Stomach (tissue), 9 donors: ENCODE measurements around the gene NAT9. TPM values are rescaled to one million over a fixed set of nuclear protein-coding genes. Genes with fewer than 3 reads are reported as not detected.

Experiments
- DNase-seq, 2 donors: peaks; one replicate each; pipeline versions ENCODE4 v3.0.0 to v3.0.0-alpha.2; 2013 to 2019
- H3K27ac ChIP-seq, 5 donors: fragments of 200-600 bp in 4 of 5; sonication (generic) in 4 of 5; one replicate each; pipeline ENCODE4 v1.5.1; 2013 to 2019; ENCODE audit warnings: mild to moderate bottlenecking in 1 of 5, moderate library complexity in 1 of 5
- H3K27me3 ChIP-seq, 3 donors: fragments of 200-600 bp; sonication (generic); one replicate each; pipeline ENCODE4 v1.5.1; 2017 to 2019; ENCODE audit warnings: mixed run types in 1 of 3
- H3K36me3 ChIP-seq, 4 donors: fragments of 200-600 bp; sonication (generic); 1 replicate in 3 of 4; 2 replicates in 1 of 4; pipeline ENCODE4 v1.5.1; 2016 to 2019
- H3K4me1 ChIP-seq, 4 donors: fragments of 200-600 bp; sonication (generic); one replicate each; pipeline ENCODE4 v1.5.1; 2016 to 2019
- H3K4me3 ChIP-seq, 4 donors: fragments of 200-600 bp; sonication (generic) in 3 of 4; one replicate each; pipeline ENCODE4 v1.5.1; 2016 to 2019; ENCODE audit warnings: mild to moderate bottlenecking in 1 of 4
- H3K9me3 ChIP-seq, 4 donors: fragments of 200-600 bp; sonication (generic); one replicate each; pipeline ENCODE4 v1.5.1; 2016 to 2019
- EP300 ChIP-seq: sonication (generic); formaldehyde crosslinking; IDR thresholded peaks from one replicate; pipeline ENCODE4 v1.6.1; 2017; ENCODE audit warnings: antibody characterized with exemption
- POLR2A ChIP-seq, 4 donors: fragments of 450-650 bp; IDR thresholded peaks; one replicate each; pipeline ENCODE4 v1.6.1; 2016; ENCODE audit warnings: antibody characterized with exemption in 4 of 4, control low read depth in 2 of 4, mild to moderate bottlenecking in 1 of 4, moderate library complexity in 1 of 4
- POLR2AphosphoS5 ChIP-seq, 3 donors: sonication (generic); formaldehyde crosslinking; IDR thresholded peaks; one replicate each; pipeline ENCODE4 v1.6.1; 2016; ENCODE audit warnings: antibody characterized with exemption in 3 of 3
- WGBS, 5 donors: extraction: QIAGEN DNeasy Blood & Tissue Kit in 3 of 5; methylation state at CpG; one replicate each; pipeline versions ENCODE4 v1.1.5 to v1.1.7; 2013 to 2018; 5-methylcytosine and 5-hydroxymethylcytosine counted together
- intact Hi-C: fragments of 100-400 bp; cut with DNase I; formaldehyde crosslinking; loops from one replicate; pipeline ENCODE4 v1.15.1; 2023; ENCODE audit warnings: low total_unique reads
- polyA plus RNA-seq, 3 donors: library from polyadenylated mRNA; stranded (reverse); fragments of 200-250 nt; gene quantifications; one replicate each; pipeline ENCODE4 v1.2.3, GENCODE V29; 2013
- total RNA-seq, 5 donors: library from RNA; depleted of rRNA; stranded (reverse); fragments of >200 nt; gene quantifications; one replicate each; pipeline versions ENCODE4 v1.1.0 to v1.2.3, GENCODE V29; 2014 to 2016
- TF ChIP-seq, protein P1 (sequence below), 7 experiments: fragments of 450-650 bp in 4 of 7; fragments of 200-600 bp in 3 of 7; sonication (generic) in 3 of 7; IDR thresholded peaks; one replicate each; pipeline ENCODE4 v1.5.1; 2016 to 2019; ENCODE audit warnings: antibody characterized with exemption in 7 of 7, control low read depth in 2 of 7, mild to moderate bottlenecking in 1 of 7
- donor health status: healthy with polysubstance abuse.
- donor health status: Bipolar disorder and iron deficiency.
- donor health status: healthy.

The NAT9 gene
- total and polyA plus RNA-seq, 8 donors, result 14.5 to 33.5 (median 21.9) TPM

DNA sequence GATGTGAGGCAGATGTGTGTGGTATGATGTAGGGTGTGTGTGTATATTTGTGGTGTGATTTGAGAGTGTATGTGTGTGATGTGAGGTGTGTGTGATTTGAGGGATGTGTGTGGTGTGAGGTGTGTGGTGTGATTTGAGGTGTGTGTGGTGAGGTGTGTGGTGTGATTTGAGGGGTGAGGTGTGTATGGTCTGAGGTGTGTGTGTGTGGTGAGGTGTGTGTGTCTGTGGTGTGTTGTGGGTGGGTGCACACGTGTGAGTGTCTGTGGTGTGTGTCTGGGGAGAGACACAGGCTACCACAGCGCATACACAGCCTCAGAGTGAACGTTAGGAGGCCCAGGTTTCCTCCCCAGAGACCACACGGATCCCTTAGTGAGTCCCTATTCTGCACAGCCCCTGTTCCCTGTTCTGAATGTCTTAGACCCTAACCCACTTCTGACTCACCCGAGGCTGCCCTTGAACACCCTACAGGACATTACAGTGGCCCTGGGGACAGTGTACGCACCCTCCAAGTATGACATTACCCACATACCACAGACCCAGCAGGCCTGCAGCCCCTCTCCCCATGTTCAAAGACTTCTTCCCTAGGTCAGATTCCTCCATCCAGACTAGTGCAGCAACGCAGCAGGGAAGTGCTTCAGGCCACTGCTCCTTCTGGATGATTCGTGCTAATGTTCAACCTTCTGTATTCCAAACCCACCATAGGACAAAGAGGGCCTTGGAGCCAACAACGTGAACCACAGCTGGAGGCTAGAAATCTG lies 42.6 kb downstream of the NAT9 start:
- Histone ChIP-seq H3K4me3 (no peak overlapping the region), H3K4me1 (peaks cover 24 to 42% (median 28%) of the 10 kb centered on the region in 4 donors), H3K36me3 (no peaks in the 10 kb centered on the region), H3K27me3 (peaks cover 7 to 57% (median 21%) of the 10 kb centered on the region in 3 donors), H3K9me3 (no peaks in the 10 kb centered on the region), H3K27ac (no peak overlapping the region)
- intact Hi-C loops, result loop anchor here (10.0 kb wide), 1 partner anchor 79 kb away; no protein-coding TSS in a partner anchor
- no peak for DNase-seq
- 60 to 71% (median 69%) methylated on average over 9 of the region's 9 CpGs for WGBS, 5 donors
- TF ChIP-seq POLR2AphosphoS5 (IDR thresholded peaks at IDR 0.05) (no peak), EP300 (no peak), POLR2A (IDR thresholded peaks at IDR 0.05) (no peak)
- TF ChIP-seq, protein P1, sequence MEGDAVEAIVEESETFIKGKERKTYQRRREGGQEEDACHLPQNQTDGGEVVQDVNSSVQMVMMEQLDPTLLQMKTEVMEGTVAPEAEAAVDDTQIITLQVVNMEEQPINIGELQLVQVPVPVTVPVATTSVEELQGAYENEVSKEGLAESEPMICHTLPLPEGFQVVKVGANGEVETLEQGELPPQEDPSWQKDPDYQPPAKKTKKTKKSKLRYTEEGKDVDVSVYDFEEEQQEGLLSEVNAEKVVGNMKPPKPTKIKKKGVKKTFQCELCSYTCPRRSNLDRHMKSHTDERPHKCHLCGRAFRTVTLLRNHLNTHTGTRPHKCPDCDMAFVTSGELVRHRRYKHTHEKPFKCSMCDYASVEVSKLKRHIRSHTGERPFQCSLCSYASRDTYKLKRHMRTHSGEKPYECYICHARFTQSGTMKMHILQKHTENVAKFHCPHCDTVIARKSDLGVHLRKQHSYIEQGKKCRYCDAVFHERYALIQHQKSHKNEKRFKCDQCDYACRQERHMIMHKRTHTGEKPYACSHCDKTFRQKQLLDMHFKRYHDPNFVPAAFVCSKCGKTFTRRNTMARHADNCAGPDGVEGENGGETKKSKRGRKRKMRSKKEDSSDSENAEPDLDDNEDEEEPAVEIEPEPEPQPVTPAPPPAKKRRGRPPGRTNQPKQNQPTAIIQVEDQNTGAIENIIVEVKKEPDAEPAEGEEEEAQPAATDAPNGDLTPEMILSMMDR (IDR thresholded peaks at IDR 0.05), result no peak

DNA sequence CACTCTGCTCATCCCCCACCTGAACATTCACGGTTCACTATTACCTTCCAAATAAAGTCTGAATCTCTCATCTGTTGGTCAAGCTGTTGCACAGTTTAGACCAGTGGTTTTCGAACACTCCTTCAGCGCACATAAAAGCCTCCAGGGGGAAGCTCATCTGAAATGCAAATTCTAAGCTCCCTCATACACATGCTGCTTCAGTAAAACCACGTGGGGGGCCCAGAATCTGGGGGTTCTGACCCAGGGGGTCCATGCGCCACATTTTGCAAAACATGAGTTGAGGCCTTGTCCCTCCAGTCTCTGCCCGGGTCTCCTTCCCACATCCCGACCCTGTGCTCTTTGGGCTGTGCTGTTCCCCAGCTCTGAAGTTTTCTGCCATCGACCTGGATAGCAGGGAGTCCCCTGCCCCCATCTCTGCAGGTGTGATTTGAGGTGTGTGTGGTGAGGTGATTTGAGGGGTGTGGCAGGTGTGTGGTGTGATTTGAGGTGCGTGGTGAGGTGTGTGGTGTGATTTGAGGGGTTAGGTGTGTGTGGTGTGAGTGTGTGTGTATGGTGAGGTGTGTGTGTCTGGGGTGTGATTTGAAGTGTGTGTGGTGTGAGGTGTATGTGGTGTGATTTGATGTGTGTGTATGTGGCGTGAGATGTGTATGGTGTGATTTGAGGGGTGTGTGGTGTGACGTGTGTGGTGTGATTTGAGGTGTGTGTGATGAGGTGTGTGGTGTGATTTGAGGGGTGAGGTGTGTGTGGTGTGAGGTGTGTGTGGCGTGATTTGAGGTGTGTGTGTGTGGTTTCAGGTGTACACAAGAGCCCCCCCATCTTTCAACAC lies 43.9 kb downstream of the NAT9 start:
- Histone ChIP-seq H3K27ac (no peak overlapping the region), H3K9me3 (no peaks in the 10 kb centered on the region), H3K27me3 (peaks cover 4 to 44% (median 8%) of the 10 kb centered on the region in 3 donors), H3K4me3 (no peak overlapping the region), H3K4me1 (peaks cover 11 to 29% (median 15%) of the 10 kb centered on the region in 4 donors), H3K36me3 (no peaks in the 10 kb centered on the region)
- intact Hi-C loops, result loop anchor here (10.0 kb wide), 1 partner anchor 77 kb away; no protein-coding TSS in a partner anchor
- 73 to 79% (median 76%) methylated on average over 12 of the region's 12 CpGs for WGBS, 5 donors
- no peak for TF ChIP-seq POLR2AphosphoS5 (IDR thresholded peaks at IDR 0.05)
- no peak for TF ChIP-seq POLR2A (IDR thresholded peaks at IDR 0.05)
- TF ChIP-seq, protein P1 (IDR thresholded peaks at IDR 0.05), result no peak
- TF ChIP-seq EP300, result no peak
- no peak for DNase-seq

DNA sequence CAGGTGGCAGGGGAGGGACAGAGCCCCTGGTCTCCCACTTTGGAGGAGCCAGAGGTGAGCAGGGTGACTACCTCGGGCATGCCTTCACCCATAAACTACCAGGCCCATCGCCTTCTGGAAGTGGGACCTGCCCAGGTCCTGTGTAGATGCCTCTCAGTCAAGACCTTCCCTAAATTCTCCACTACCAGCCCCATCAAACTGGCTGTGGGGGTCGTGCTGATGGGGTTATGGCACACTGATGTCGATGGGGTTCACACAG lies 44.9 kb downstream of the NAT9 start:
- peaks cover under 1 to 19% (median 6%) of the 10 kb centered on the region in 4 donors for H3K4me1 ChIP-seq
- DNase-seq, result no peak
- intact Hi-C loops, result loop anchor here (10.0 kb wide), 1 partner anchor 76 kb away; no protein-coding TSS in a partner anchor
- 64 to 78% (median 71%) methylated on average over 2 to 4 of the region's 4 CpGs for WGBS, 5 donors
- H3K27ac ChIP-seq, result no peak overlapping the region
- H3K36me3 ChIP-seq, result no peaks in the 10 kb centered on the region
- peaks cover 0 to 34% (median 0%) of the 10 kb centered on the region in 3 donors for H3K27me3 ChIP-seq
- no peaks in the 10 kb centered on the region for H3K9me3 ChIP-seq
- H3K4me3 ChIP-seq, result no peak overlapping the region
- TF ChIP-seq, protein P1 (IDR thresholded peaks at IDR 0.05), result no peak
- no peak for TF ChIP-seq POLR2A (IDR thresholded peaks at IDR 0.05)
- TF ChIP-seq POLR2AphosphoS5 (IDR thresholded peaks at IDR 0.05), result no peak
- TF ChIP-seq EP300, result no peak

DNA sequence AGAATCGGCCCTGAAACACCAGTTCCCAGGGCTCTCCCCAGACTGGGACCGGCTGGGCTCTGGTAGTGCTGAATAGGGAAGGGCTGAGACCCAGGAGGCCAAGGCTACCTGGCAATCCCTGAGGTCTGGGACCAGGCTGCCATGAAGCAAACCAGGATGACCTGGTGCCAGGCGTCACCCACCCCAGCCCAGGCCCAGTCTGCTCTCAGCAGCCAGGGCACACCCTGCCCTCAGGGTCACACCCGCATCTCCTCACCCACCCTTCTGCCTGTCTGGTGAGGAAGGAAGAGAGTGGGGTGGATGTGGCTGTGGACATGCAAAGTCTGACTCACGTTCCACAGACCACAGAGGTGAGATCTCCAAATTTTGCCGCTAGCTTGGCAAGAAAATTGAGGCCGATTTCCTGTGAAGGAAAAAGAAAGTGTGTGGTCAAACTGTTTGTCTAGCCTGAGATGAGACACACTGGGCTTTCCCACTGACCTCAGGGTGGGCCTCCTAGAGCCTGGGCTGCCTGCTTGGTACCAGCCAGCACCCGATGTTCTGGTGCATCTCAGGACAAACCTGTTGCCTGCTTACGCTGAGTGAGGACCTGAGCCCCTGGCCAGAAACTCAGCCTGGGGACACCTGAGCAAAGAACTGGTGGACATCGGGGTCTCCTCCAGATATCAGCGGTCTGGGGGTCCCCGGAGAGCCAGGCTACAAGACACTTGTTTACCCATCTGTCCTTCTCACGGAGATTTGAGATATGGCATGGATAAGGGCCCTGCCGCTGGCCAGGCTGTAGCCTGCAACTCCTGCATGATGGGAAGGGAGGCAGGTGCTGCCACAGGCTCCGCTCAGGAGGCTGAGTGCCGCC lies 45.4 kb downstream of the NAT9 start:
- no peak overlapping the region for H3K4me3 ChIP-seq
- H3K36me3 ChIP-seq, result no peaks in the 10 kb centered on the region
- no peaks in the 10 kb centered on the region for H3K9me3 ChIP-seq
- peaks cover 0 to 29% (median 0%) of the 10 kb centered on the region in 3 donors for H3K27me3 ChIP-seq
- 62 to 70% (median 62%) methylated on average over 12 to 16 of the region's 16 CpGs for WGBS, 5 donors
- TF ChIP-seq EP300, result no peak
- TF ChIP-seq, protein P1 (IDR thresholded peaks at IDR 0.05), result no peak
- TF ChIP-seq POLR2AphosphoS5 (IDR thresholded peaks at IDR 0.05), result no peak
- no peak for TF ChIP-seq POLR2A (IDR thresholded peaks at IDR 0.05)
- no peak overlapping the region for H3K27ac ChIP-seq
- intact Hi-C loops, result loop anchor here (10.0 kb wide), 1 partner anchor 76 kb away; no protein-coding TSS in a partner anchor
- peaks cover 0 to 16% (median 4%) of the 10 kb centered on the region in 4 donors for H3K4me1 ChIP-seq
- no peak for DNase-seq
